NCI-H226 (cell line): Measurements from ENCODE around the gene RRP15.

Source experiments
- DNase-seq: peaks from one replicate; pipeline ENCODE4 v3.0.0-alpha.2; 2015

Gene RRP15

GRCh38 chr1:218364028-218364710 is 79.1 kb downstream of the RRP15 start:
- DNase-seq: no peak

- no peak for DNase-seq
Observed at GRCh38 chr1:218365226-218365999, 80.3 kb downstream of the RRP15 start.

GRCh38 chr1:218366322-218367052 is 81.4 kb downstream of the RRP15 start:
- DNase-seq: no peak

- DNase-seq: no peak
Observed at GRCh38 chr1:218367118-218367517, 82.0 kb downstream of the RRP15 start.

GRCh38 chr1:218368686-218369085 is 83.6 kb downstream of the RRP15 start:
- DNase-seq: no peak

- peak; percentile 57 for DNase-seq
Observed at GRCh38 chr1:218369688-218370511, 84.8 kb downstream of the RRP15 start.

GRCh38 chr1:218371927-218372672 is 87.0 kb downstream of the RRP15 start:
- DNase-seq: no peak

GRCh38 chr1:218374401-218375353 is 89.6 kb downstream of the RRP15 start:
- DNase-seq: no peak

- DNase-seq: no peak
Observed at GRCh38 chr1:218376722-218377121, 91.6 kb downstream of the RRP15 start.

- DNase-seq: peak; percentile 80
Observed at GRCh38 chr1:218377143-218377660, 92.1 kb downstream of the RRP15 start.

GRCh38 chr1:218380125-218380977 is 95.3 kb downstream of the RRP15 start:
- peak; percentile 90 for DNase-seq

- DNase-seq: no peak
Observed at GRCh38 chr1:218382261-218382660, 97.2 kb downstream of the RRP15 start.

GRCh38 chr1:218383051-218383450 is 98.0 kb downstream of the RRP15 start:
- DNase-seq: no peak

GRCh38 chr1:218383681-218384080 is 98.6 kb downstream of the RRP15 start:
- DNase-seq: no peak

- no peak for DNase-seq
Observed at GRCh38 chr1:218384581-218384993, 99.5 kb downstream of the RRP15 start.
